ENCODE results near the gene STX10.
"Not testable (repeated sequence)": the region's sequence is repeated elsewhere in the genome, so short reads cannot be mapped to it uniquely, and the experiment has no call there.

Gene STX10

DNA sequence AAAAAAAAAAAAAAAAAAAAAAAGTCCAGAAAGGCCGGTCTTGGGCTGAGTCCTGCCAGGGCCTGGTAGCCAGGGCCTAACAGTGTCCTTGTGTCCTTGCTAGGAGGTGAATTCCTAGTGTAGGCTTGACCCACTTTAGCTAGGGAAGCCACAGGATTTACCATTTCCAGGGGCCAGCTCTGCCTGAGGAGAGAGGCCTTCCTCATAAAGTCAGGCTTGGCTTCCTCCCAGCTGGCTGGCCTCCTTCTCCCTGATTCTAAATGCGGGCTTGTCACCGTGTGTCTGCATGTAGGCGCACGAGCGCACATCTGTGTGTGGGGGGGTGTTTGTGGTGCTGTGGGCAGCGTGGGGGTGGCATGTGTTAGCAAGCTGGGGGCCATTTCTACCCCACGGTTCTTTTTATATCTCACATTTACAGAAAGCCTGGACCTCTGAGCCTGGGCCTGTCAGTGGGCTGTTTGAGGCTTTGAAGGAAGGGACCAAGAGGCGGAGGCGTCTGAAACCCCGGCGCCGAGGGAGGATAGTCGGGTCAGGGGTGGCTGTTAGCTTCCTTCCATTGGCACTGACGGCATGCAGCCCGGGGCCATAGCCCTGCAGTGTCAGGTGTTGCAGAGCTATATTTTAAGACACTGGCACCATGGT, 31.7 kb upstream of the STX10 start:
- no peak for TF ChIP-seq ZFX (IDR thresholded peaks at IDR 0.05)
- TF ChIP-seq, protein P1, sequence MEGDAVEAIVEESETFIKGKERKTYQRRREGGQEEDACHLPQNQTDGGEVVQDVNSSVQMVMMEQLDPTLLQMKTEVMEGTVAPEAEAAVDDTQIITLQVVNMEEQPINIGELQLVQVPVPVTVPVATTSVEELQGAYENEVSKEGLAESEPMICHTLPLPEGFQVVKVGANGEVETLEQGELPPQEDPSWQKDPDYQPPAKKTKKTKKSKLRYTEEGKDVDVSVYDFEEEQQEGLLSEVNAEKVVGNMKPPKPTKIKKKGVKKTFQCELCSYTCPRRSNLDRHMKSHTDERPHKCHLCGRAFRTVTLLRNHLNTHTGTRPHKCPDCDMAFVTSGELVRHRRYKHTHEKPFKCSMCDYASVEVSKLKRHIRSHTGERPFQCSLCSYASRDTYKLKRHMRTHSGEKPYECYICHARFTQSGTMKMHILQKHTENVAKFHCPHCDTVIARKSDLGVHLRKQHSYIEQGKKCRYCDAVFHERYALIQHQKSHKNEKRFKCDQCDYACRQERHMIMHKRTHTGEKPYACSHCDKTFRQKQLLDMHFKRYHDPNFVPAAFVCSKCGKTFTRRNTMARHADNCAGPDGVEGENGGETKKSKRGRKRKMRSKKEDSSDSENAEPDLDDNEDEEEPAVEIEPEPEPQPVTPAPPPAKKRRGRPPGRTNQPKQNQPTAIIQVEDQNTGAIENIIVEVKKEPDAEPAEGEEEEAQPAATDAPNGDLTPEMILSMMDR (conservative IDR thresholded peaks at IDR 0.05), result no peak
- H3K27ac ChIP-seq, result no peak overlapping the region

DNA sequence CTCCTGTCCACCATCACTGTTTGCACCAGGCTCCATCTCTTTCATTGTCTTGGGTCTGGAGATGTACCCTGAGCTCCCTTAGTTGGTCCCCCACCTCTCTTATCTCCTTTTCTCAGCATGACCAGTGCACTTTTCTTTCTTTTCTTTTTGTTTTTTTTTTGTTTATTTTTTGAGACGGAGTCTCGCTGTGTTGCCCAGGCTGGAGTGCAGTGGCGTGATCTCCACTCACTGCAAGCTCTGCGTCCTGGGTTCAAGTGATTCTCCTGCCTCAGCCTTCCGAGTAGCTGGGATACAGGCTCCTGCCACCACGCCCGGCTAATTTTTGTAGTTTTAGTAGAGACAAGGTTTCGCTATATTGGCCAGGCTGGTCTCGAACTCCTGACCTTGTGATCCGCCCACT, 28.1 kb upstream of the STX10 start:
- H3K27ac ChIP-seq, result not testable (repeated sequence)

DNA sequence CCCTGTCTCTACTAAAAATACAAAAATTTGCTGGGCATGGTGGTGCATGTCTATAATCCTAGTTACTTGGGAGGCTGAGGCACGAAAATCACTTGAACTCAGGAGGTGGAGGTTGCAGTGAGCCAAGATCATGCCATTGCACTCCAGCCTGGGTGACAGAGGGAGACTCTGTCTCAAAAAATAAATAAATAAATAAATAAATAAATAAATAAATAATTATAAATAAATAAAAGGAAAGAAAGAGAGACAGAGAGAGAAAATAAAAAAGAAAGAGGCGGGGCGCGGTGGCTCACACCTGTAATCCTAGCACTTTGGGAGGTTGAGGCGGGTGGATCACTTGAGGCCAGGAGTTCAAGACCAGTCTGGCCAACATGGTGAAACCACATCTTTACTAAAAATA, 27.4 kb upstream of the STX10 start:
- H3K27ac ChIP-seq, result not testable (repeated sequence)

DNA sequence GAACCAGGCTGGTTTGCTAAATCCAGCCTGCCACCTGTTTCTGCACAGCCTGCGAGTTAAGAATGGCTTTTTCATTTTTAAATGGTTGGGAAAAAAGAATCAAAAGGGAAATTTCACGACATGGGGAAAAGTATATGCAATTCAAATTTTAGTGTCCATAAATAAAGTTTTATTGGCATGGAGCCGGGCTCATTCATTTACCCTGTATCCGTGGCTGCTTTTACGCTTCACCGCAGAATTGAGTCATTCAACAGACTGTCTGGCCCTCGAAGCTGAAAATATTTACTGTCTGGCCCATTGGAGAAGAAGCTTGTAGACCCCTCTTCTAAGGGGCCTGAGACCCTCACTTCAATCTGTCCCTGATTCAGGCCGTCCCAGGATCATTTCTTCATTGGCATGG, 26.2 kb upstream of the STX10 start:
- TF ChIP-seq, protein P1 (conservative IDR thresholded peaks at IDR 0.05), result no peak
- no peak for TF ChIP-seq ZFX (IDR thresholded peaks at IDR 0.05)

DNA sequence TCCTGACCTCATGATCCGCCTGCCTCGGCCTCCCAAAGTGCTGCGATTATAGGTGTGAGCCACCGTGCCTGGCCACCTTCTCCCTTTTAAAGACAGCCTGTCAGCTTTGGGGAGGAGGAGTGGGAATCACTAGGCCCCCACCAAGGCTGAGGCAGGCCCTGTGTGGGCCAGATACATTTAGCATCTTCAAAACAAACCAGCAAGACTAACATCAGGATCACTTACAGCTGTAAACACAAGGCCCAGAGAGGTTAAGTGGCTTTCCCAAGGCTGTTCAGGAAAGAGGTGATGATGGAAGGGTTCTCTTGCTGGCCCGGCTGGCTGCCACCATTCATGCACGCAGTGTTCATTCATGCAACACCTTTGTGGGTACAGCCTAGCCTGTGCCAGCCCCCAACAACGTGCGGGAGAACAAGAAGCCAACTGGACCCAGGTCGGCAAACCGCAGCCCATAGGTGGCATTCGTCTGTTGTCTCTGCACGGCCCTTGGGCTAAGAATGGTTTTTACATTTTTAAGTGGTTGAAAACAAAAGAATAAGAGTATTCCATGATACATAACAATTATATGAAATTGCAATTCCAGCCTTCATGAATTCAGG, 23.1 kb upstream of the STX10 start:
- no peak overlapping the region for H3K27ac ChIP-seq
- TF ChIP-seq ZFX (IDR thresholded peaks at IDR 0.05), result no peak
- TF ChIP-seq, protein P1 (conservative IDR thresholded peaks at IDR 0.05), result no peak

More for the DNA sequence above, 26.2 kb upstream of the STX10 start:
- no peak overlapping the region for H3K27ac ChIP-seq

DNA sequence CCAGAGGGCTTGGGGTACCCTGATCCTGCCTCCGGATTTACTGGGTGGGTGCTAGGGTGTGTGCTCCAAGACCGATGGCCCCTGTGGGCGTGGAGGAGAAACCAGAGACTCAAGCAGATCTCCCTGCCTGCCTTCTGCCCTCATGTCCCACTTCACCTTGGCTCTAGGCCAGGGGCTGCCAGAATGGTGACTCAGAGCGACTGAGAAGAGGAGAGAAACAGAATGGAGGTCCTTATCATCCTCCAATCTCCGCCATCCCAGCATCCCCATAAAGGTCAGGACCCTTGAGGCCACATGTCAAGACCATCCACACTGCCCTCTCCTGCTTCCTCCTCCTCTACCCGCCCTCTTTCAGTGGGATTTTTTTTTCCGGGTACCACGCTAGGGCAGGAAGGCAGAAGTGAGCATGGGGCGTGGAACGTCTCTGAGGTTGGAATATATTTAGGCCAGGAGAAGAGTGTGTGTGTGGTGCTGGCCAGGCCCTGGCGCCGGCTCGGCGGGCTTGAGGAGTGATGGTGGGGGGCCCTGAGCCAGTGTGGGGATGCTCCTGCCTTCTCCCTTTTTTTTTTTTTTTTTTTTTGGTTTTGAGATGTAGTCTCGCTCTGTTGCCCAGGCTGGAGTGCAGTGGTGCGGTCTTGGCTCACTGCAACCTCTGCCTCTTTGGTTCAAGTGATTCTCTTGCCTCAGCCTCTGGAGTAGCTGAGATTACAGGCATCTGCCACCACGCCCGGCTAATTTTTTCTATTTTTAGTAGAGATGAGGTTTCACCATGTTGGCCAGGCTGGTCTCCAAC, 22.4 kb upstream of the STX10 start:
- no peak for TF ChIP-seq ZFX (IDR thresholded peaks at IDR 0.05)
- TF ChIP-seq, protein P1 (conservative IDR thresholded peaks at IDR 0.05), result no peak
- H3K27ac ChIP-seq, result no peak overlapping the region

DNA sequence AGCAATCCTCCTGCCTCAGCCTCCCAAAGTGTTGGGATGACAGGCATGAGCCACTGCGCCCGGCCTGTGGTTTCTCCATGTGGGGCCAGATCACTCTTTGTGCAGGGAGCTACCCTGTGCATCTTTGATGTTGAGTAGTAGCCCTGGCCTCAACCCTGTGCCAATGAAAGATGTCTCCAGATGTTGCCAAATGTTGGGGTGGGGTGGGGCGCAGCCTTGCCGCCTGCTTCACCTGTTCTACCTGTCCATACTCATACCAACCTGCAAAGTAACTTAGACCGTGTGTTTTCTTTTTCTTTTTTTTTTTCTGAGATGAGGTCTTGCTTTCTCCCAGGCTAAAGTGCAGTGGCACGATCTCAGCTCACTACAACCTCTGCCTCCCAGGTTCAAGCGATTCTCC, 21.0 kb upstream of the STX10 start:
- TF ChIP-seq, protein P1 (conservative IDR thresholded peaks at IDR 0.05), result no peak
- TF ChIP-seq ZFX (IDR thresholded peaks at IDR 0.05), result no peak
- H3K27ac ChIP-seq, result no peak overlapping the region

DNA sequence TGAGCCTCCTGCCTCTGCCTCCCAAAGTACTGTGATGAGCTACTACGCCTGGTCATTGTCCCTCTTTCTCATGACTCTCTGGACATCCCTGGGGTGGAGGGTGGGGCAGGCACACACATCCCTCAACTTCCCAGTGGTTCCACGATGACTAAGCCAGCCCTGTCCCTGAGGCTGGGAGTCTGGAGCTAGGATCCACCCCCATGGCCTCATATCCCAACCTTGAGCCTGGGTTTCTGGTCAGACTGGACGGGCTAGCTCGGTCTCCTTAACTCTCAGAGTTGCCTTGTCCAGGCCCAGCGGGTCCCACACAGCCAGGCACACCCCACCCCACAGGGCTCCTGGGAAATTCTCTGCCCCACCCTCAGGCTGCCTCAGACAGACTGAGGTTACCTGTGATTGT, 19.6 kb upstream of the STX10 start:
- peak overlapping the region; percentile 23 for H3K27ac ChIP-seq
- TF ChIP-seq, protein P1 (conservative IDR thresholded peaks at IDR 0.05), result no peak
- no peak for TF ChIP-seq ZFX (IDR thresholded peaks at IDR 0.05)

DNA sequence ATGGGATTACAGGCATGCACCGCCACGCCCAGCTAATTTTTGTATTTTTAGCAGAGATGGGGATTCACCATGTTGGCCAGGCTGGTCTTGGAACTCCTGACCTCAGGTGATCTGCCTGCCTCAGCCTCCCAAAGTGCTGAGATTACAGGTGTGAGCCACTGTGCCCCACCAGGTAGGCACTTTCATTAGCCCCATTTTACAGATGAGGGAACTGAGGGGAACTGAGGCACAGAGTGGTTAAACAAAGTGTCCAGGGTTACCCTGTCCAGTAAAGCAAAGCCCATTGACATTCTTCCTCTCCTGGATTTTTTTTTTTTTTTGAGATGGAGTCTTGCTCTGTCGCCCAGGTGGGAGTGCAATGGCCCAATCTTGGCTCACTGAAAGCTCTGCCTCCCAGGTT, 16.0 kb upstream of the STX10 start:
- not testable (repeated sequence) for H3K27ac ChIP-seq

Measured in C4-2B (cell line).